ENCODE data around the gene IGLL5.
"Not testable (repeated sequence)": the region's sequence is repeated elsewhere in the genome, so short reads cannot be mapped to it uniquely, and the experiment has no call there.

The IGLL5 gene

GRCh38 chr22:22902247-22903001 lies 14.8 kb downstream of the IGLL5 start:
- DNase-seq, result no peak

GRCh38 chr22:22903355-22903777 lies 15.8 kb downstream of the IGLL5 start:
- DNase-seq, result no peak

- DNase-seq, result not testable (repeated sequence)
These were observed 16.2 kb downstream of the IGLL5 start for GRCh38 chr22:22903781-22904192.

- DNase-seq, result not testable (repeated sequence)
These were observed 17.1 kb downstream of the IGLL5 start for GRCh38 chr22:22904736-22905135.

- not testable (repeated sequence) for DNase-seq
These were observed 18.8 kb downstream of the IGLL5 start for GRCh38 chr22:22906391-22906790.

- no peak for DNase-seq
These were observed 19.4 kb downstream of the IGLL5 start for GRCh38 chr22:22906907-22907550.

GRCh38 chr22:22907551-22908494 lies 20.2 kb downstream of the IGLL5 start:
- no peak for DNase-seq

GRCh38 chr22:22908495-22908861 lies 20.9 kb downstream of the IGLL5 start:
- DNase-seq, result no peak

- no peak for DNase-seq
These were observed 21.5 kb downstream of the IGLL5 start for GRCh38 chr22:22908941-22909604.

- no peak for DNase-seq
These were observed 22.1 kb downstream of the IGLL5 start for GRCh38 chr22:22909605-22910271.

GRCh38 chr22:22910272-22911240 lies 22.9 kb downstream of the IGLL5 start:
- no peak for DNase-seq

- no peak for DNase-seq
These were observed 23.9 kb downstream of the IGLL5 start for GRCh38 chr22:22911327-22912134.

- DNase-seq, result no peak
These were observed 24.7 kb downstream of the IGLL5 start for GRCh38 chr22:22912135-22912987.

GRCh38 chr22:22912988-22913253 lies 25.3 kb downstream of the IGLL5 start:
- DNase-seq, result no peak

GRCh38 chr22:22913989-22914388 lies 26.4 kb downstream of the IGLL5 start:
- DNase-seq, result no peak

GRCh38 chr22:22914726-22915669 lies 27.4 kb downstream of the IGLL5 start:
- DNase-seq, result no peak

- no peak for DNase-seq
These were observed 28.0 kb downstream of the IGLL5 start for GRCh38 chr22:22915670-22916035.
